HG03159 (cell line): ENCODE measurements around the gene ZIM2.

Source experiments
- ATAC-seq: cut with Tn5 transposase; IDR thresholded peaks from one replicate; pipeline ENCODE4 v1.9.1; 2021; ENCODE audit warnings: mild to moderate bottlenecking, moderate library complexity; ENCODE audit not compliant: unreplicated experiment

ZIM2 gene

DNA sequence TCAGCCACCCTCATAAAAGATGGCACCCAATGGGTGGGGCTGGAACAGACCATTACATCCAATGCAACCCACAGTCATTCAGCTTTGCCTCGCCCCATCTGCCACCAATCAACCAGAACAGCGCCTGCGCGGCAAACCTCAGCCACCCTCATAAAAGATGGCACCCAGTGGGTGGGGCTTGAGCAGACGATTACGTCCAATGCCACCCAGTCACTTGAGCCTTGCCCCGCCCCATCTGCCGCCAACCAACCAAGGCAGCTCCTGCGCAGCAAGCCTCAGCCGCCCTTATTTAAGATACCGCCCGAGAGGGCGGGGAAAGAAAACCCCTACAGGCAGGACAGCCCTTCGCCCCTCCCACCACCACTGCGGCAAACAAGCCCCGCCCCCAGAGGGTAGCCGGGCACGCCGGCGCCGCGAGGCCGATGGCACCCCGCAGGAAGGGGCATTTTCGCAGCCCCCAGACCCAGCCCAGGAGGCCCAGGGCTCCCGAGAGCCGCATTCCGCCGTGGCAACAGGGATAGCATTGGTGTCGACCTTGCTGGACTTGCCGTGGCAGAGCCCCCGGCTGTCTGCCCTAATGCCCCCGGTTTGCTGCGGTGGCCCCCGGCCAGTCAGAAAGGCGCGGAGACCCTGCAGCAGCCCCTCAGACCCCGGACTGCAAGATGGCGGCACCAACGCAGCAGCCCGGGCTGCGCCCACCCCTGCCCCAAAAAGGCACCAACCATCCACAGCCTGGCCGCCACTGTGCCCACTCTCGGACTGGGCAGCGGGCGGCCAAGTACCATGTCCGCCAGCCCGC lies 675 bp downstream of the ZIM2 start:
- no peak for ATAC-seq

GRCh38 chr19:56838909-56839651 lies 1.4 kb downstream of the ZIM2 start:
- ATAC-seq, result no peak

DNA sequence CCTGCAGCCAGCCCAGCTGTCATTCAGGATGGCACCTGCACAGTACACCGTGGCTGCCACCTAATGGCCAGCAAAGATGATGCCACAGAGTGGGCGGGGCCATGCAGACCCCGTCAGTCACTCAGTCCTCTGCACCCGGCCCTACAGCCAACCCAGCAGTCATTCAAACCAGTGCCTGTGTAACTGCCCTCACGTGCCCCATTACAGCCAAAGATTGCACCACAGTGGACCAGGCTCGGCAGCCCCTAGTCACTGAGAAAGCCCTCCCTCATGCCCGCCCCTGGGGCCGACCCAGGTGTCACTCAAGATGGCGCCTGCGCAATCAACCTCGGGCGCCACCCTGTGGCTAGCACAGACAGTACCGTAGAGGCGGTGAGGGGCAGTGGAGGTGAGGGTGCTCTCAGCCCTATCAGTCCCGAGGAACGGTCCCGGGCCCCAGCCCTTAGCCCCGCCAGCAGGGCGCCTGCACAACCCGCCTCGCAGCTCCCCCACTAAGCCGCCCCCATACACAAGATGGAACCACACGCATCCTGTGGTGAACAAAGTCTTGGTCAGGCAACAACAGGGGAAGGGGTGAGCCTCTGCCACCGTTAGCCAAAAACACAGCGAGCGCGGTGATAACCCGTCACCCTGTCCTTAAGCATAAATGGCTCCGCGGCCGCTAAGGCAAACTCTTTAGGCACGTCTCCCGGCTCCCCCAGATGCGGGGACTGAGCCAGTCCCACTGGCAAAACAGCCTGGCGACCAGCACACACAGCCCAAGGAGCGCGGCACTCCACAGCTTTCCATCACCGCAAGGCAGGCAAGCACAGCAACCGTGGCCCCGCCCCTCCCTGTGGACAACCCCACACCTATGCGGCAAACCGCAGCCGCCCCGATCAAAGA lies 2.3 kb downstream of the ZIM2 start:
- ATAC-seq, result no peak

GRCh38 chr19:56837492-56838023 lies 3.0 kb downstream of the ZIM2 start:
- no peak for ATAC-seq

GRCh38 chr19:56837004-56837403 lies 3.5 kb downstream of the ZIM2 start:
- ATAC-seq, result no peak

DNA sequence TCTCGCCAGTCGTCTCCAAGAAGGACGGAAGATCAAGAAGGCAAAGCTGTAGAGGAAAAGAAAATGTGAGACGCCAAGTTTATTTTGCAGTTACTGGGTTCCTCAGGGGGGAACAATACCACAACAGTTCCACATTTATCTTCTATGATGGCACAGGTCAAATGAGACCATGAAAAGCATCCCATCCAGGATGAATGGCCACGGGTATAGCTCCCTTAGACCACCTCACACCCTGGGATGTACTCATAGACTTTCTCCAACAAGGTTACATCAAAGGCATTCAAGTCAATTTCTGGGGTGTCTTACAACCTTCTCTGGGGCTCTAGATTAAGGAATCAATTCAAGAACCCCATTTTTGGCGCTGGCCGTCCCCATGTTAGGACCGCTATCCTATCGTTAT lies 4.5 kb downstream of the ZIM2 start:
- ATAC-seq, result no peak

- ATAC-seq, result no peak
Observed at GRCh38 chr19:56835401-56835800, 5.1 kb downstream of the ZIM2 start.

DNA sequence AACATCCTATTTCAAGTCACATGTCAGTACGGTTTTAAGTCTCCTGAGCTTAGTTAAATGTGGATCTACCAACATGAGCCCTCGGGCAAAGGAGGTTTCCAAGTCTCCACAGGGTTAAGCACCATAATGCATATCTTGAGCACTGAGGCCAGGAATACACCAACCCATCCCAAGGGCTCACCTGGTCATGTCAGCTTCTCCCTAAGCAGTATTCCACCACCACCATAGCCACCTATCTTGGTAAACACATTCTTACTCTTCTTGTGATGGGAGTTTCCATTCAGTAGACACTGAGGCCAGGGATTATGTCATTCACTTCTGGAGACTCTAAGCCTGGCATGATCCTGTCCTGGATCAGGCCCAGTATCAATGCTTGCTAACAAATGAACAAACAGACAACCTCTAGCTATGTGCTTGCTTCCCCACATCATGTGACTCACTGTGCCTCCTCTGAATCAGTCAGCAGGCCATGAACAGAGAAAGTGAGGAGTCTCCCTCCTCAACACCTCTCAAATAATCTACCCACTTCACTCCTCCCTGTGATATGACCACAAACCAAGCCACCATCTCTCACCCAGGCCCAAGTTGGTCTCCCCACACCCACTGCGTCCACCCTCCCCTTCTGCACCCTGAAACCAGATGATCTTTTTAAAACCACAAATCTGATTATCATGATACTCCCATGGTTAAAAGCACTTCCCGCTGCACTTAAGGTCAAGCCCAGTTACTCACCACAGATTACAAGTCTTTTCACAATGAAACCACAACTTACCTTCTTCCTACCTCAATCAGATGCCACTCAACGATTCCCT lies 5.8 kb downstream of the ZIM2 start:
- no peak for ATAC-seq

DNA sequence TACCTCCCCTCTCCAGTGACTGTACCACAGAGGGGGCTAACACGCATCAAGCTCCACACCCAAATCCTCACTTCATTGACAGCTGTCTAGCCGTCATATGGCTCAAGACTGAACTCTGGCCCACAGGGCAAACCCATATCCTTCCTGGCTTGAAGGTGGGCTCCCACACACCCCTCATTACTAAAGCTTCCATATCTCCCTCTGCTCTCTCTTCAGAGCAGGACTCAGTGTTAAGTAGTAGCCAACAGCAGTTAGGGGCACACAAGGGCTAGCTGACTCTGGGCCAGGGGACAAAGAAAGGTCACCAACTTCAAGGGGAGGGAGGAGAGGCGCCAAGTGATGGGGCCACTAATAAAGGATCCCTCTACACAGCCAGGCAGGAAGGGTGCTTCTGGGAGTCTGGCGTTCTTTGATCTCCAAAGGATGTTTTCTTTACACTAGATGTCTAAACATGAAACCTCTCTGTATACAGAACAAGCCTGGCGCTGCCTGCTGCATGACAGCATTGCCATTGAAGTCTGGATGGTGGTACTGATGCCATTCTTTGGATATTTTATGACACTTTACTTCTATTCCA lies 8.1 kb downstream of the ZIM2 start:
- ATAC-seq, result no peak

GRCh38 chr19:56831255-56831654 lies 9.3 kb downstream of the ZIM2 start:
- no peak for ATAC-seq

DNA sequence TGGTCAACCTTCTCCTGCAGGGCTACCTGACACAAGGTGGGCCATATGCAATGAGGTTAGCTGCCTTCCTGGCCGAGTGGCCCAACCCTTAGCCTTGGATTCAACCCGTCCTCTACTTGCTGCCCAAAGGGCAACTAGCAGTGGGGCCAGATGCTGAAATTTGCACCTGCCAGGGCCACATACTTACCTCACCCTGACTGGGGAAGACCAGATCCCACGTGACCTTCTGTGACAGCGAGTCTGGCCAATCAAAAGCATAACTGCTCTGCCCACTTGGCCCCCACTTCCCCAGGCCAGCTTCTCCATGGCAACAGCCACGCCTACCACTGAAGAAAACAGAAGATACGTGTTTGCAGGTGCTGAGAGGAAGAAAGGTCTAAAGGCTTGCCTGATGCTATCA lies 10.9 kb downstream of the ZIM2 start:
- ATAC-seq, result no peak

GRCh38 chr19:56827708-56828107 lies 12.8 kb downstream of the ZIM2 start:
- ATAC-seq, result no peak

DNA sequence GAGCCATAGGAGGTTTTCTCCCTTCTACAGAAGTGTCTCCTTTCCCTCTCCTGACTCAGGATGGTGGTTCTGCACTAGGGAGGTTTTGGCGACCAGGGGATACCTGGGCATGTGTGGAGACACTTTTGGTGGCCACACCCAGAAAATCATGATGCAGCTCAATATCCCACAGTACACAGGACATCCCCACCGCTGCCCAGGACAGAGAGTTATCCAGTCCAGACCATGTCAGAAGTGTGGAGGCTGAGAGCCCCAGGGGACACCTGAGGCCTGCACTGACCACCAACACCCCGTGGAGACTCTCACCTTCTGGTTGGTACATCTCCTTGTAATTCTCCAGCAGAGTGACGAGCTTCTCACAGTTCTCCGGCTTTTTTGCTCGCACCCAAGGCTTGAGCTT lies 16.6 kb downstream of the ZIM2 start:
- no peak for ATAC-seq

GRCh38 chr19:56823417-56823816 lies 17.1 kb downstream of the ZIM2 start:
- no peak for ATAC-seq

DNA sequence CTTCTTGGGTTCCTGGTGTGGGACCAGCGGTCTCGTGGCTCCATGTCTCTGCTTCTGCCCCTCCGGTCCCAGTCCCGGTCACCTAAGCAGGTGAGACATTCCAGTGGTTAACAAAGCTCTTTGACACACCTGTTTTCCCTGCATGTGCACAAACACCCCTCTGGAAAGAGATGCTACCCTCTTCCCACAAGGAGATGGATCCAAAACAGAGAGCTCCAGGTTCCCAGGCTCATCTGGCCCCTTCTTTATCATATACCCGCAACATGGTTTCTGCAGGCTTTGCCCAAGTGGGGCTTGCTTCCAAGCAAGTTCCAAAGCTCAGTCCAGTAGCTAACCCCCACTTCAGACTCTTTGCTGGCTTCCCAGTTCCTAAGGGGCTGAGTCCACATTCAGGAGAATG lies 17.8 kb downstream of the ZIM2 start:
- no peak for ATAC-seq

DNA sequence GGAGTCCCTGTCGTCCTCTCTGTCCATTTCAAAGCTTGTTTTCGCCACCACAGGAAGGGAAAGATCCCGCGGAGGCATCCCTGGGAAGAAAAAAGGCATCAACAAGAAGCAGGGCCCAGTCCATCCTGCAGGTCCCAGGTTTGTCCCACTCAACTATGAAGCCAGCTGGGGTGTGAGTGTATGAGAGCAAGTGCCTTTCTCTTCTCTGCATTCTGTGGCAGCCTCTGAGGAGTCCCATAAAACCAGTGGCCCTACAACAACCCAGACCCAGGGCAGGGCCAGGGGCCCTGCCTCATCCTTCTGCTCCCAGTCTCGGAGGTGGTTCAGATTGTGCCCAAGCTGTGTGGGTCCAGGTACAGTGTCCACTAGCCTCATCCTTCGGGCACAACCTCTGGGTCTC lies 18.9 kb downstream of the ZIM2 start:
- no peak for ATAC-seq

DNA sequence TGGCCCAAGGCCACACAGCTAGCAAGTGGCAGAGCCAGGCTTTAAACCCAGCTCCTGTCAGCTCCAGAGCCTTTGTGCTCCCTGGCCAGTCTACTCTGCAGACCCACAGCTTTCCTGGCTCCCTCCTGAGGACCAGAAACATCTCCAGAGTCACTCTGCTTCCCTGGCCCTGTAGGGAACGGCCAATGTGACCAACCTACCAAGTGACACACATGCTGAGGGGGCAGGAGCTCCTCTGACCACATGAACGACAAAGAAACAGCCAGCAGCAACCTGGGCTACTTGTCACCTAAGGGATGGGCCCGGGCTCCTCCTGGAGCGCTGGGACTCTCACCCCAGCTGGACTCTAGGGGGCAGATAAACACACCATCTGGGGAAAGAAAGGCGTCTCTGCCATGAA lies 19.3 kb downstream of the ZIM2 start:
- no peak for ATAC-seq

- no peak for ATAC-seq
Observed at GRCh38 chr19:56819166-56819565, 21.4 kb downstream of the ZIM2 start.

DNA sequence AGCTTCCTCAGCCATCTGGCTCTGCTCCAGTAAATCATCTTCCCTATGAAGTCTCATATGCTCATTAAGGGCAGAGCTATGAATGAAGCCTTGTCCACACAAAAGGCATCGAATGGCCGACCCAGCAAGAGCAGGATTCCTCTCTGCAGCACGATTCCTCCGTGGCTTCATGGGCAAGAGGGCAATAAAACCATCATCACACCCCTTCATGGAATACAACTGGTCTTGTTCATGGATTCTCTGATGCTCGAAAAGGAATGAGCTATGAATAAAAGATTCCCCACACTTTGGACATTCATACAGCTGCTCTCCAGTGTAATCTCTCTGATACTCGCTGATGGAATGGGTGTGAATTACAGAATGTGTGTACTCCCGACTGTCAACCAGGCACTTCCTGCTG lies 25.9 kb downstream of the ZIM2 start:
- no peak for ATAC-seq

DNA sequence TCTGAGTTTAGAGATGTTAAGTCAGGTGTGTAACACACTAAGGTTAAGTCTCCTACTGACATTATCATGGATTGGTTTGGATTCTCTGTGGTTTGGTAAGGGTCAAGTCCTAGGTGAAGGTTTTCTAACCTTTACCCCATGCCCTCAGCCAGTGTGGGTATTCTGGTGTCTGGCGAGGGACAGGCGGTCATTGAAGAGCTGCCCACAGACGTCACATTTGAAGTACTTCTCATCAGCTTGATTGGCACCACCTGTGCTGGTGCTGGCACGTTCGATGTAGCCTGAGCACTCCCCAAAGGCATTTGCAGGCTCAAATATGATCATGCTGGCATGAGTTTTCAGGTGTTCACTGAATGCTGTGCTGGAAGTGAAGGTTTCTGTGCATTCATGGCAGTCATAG lies 27.0 kb downstream of the ZIM2 start:
- no peak for ATAC-seq
